DND-41 (cell line): ENCODE results near the gene BCL7A.

Experiments used
- ATAC-seq: fragments of 200-7000 bp; cut with Tn5 transposase; 3 replicates; pipeline ENCODE4 v1.9.1; 2021; ENCODE audit warnings: low read depth; ENCODE audit not compliant: insufficient read depth
- DNase-seq: peaks from one replicate; pipeline ENCODE4 v3.0.0-alpha.2; 2020
- H2AFZ ChIP-seq: 2 replicates; pipeline ENCODE4 v1.6.0; 2012; ENCODE audit warnings: low read depth, low read length
- H3K27ac ChIP-seq: 2 replicates; pipeline ENCODE4 v1.5.1; 2012; ENCODE audit warnings: low read length, inconsistent platforms
- H3K27me3 ChIP-seq: fragments of 200-600 bp; sonication (generic); 2 replicates; pipeline ENCODE4 v1.6.0; 2012; ENCODE audit warnings: low read length, mild to moderate bottlenecking, inconsistent platforms; ENCODE audit not compliant: insufficient read depth, poor library complexity
- H3K36me3 ChIP-seq: 2 replicates; pipeline ENCODE4 v1.5.1; 2012; ENCODE audit warnings: low read length, inconsistent platforms; ENCODE audit not compliant: insufficient read depth
- H3K4me1 ChIP-seq: 2 replicates; pipeline ENCODE4 v1.5.1; 2012; ENCODE audit warnings: mild to moderate bottlenecking, low read length; ENCODE audit not compliant: insufficient read depth
- H3K4me2 ChIP-seq: 2 replicates; pipeline ENCODE4 v1.6.0; 2012; ENCODE audit warnings: mild to moderate bottlenecking, moderate library complexity, low read length, inconsistent platforms; ENCODE audit not compliant: insufficient read depth
- H3K4me3 ChIP-seq, 2 experiments: fragments of 200-600 bp in 1 of 2; shearing (Covaris generic) in 1 of 2; 2 replicates each; pipeline ENCODE4 v1.5.1; 2012 to 2016; ENCODE audit warnings: inconsistent platforms in 2 of 2, low read length in 2 of 2, mild to moderate bottlenecking in 2 of 2, low read depth in 1 of 2, moderate library complexity in 1 of 2
- H3K79me2 ChIP-seq: 2 replicates; pipeline ENCODE4 v1.6.0; 2012; ENCODE audit warnings: low read length, inconsistent platforms; ENCODE audit not compliant: insufficient read depth
- H3K9ac ChIP-seq: 2 replicates; pipeline ENCODE4 v1.6.0; 2012; ENCODE audit warnings: low read depth, mild to moderate bottlenecking, inconsistent platforms, low read length, moderate library complexity
- H3K9me3 ChIP-seq: 2 replicates; pipeline ENCODE4 v1.5.1; 2012; ENCODE audit warnings: low read length, moderate library complexity, mild to moderate bottlenecking, inconsistent platforms; ENCODE audit not compliant: insufficient read depth, severe bottlenecking
- H4K20me1 ChIP-seq: 2 replicates; pipeline ENCODE4 v1.6.0; 2012; ENCODE audit warnings: low read length; ENCODE audit not compliant: insufficient read depth
- CTCF ChIP-seq: IDR thresholded peaks from 2 replicates; pipeline ENCODE4 v1.5.1; 2012; ENCODE audit warnings: borderline replicate concordance, low read length, moderate library complexity, mild to moderate bottlenecking; ENCODE audit not compliant: poor library complexity, severe bottlenecking; ENCODE audit errors: extremely low read depth
- EZH2 ChIP-seq: IDR thresholded peaks from 3 replicates; pipeline ENCODE4 v1.6.1; 2012; ENCODE audit warnings: borderline replicate concordance, low read depth, mild to moderate bottlenecking, moderate library complexity, low read length, inconsistent platforms; ENCODE audit not compliant: severe bottlenecking

BCL7A gene

GRCh38 chr12:122090759-122091515, 69.3 kb downstream of the BCL7A start:
- H2AFZ ChIP-seq = no peak overlapping the region
- DNase-seq (no peak), ATAC-seq (no peak)
- no peak overlapping the region for H3K27ac ChIP-seq
- no peaks in the 10 kb centered on the region for H3K27me3 ChIP-seq
- no peak for TF ChIP-seq CTCF
- no peak for TF ChIP-seq EZH2
- peaks cover 42% of the 10 kb centered on the region for H4K20me1 ChIP-seq
- H3K4me1 ChIP-seq = peaks cover 2% of the 10 kb centered on the region; the same call in 1 of the 2 replicates
- no peak overlapping the region for H3K4me2 ChIP-seq
- H3K36me3 ChIP-seq = peaks cover 7% of the 10 kb centered on the region
- H3K9ac ChIP-seq = no peak overlapping the region
- H3K4me3 ChIP-seq = no peak overlapping the region
- no peaks in the 10 kb centered on the region for H3K9me3 ChIP-seq
- peaks cover 68% of the 10 kb centered on the region for H3K79me2 ChIP-seq

GRCh38 chr12:122093098-122093883, 71.6 kb downstream of the BCL7A start:
- no peak for TF ChIP-seq EZH2
- TF ChIP-seq CTCF = no peak
- DNase-seq (no peak), ATAC-seq (no peak)
- Histone ChIP-seq H2AFZ (no peak overlapping the region), H3K9me3 (no peaks in the 10 kb centered on the region), H3K79me2 (peaks cover 65% of the 10 kb centered on the region), H3K36me3 (no peaks in the 10 kb centered on the region), H3K9ac (no peak overlapping the region), H3K27me3 (no peaks in the 10 kb centered on the region), H3K4me2 (no peak overlapping the region), H3K4me1 (peaks cover 2% of the 10 kb centered on the region; the same call in 1 of the 2 replicates), H3K27ac (no peak overlapping the region; the same call in 1 of the 2 replicates), H4K20me1 (peaks cover 45% of the 10 kb centered on the region), H3K4me3 (no peak overlapping the region)

- Histone ChIP-seq H3K4me2 (no peak overlapping the region), H3K27ac (peak overlapping the region; percentile 13; the same call in 1 of the 2 replicates), H3K79me2 (peaks cover 68% of the 10 kb centered on the region), H3K9me3 (no peaks in the 10 kb centered on the region), H3K9ac (no peak overlapping the region), H3K4me1 (peaks cover 9% of the 10 kb centered on the region), H3K36me3 (no peaks in the 10 kb centered on the region), H4K20me1 (peaks cover 50% of the 10 kb centered on the region), H2AFZ (no peak overlapping the region), H3K4me3 (no peak overlapping the region), H3K27me3 (no peaks in the 10 kb centered on the region)
- TF ChIP-seq EZH2 (no peak), CTCF (no peak)
- DNase-seq (no peak), ATAC-seq (no peak)
These were observed 72.6 kb downstream of the BCL7A start for GRCh38 chr12:122094137-122094734.
